Measurements from ENCODE around the gene ADAMTS2. TPM values are rescaled to one million over a fixed set of nuclear protein-coding genes. Genes with fewer than 3 reads are reported as not detected.

Gene ADAMTS2
- total and polyA plus RNA-seq, 7 experiments from 2014 or later = not detected

DNA sequence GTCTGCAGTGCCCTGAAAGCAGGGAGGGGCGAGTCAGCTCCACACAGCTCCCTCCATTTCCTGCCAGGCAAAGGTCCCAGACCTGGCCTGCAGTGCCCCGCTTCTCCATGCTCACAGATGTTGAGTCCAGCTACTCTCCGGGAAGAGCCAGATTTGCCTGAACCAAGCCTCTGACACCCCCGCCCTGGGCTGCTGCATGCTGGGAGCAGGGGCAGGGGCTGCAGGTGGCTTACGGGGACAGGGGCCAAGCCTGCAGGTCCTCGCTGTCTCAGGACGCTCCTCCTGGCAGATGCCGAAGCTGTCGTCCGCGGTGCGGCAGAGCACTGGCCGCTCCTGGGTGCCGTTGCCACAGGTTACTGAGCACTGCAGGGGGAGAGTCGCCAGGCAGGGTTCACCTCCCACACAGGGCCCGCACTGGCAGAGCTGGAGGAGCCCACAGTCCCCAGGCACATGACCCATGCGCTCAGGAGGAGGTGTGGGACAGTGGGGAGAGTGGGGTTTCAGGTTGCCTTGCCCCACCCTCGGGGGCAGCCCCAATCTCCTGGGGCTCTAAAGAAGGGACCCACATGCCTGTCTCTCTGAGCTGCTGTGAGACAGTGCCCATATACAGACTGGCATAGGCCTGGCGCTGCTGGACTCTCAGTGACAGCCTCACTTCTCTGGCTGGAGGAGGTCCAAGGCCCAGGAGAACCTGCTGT, 222.7 kb downstream of the ADAMTS2 start:
- no peaks in the 10 kb centered on the region for H3K27me3 ChIP-seq (ENCODE audit: control insufficient read depth in 2 of 2, insufficient read depth in 2 of 2, low read length in 2 of 2)
- H3K9me3 ChIP-seq (ENCODE audit: control insufficient read depth in 2 of 3, low read length in 3 of 3) = no peaks in the 10 kb centered on the region
- CTCF ChIA-PET = no interaction called here
- no peaks in the 10 kb centered on the region for H3K36me3 ChIP-seq (ENCODE audit: control insufficient read depth in 2 of 3, insufficient read depth in 3 of 3, low read length in 3 of 3)
- POLR2A ChIA-PET = no interaction called here
- Mint-ChIP-seq H3K36me3 (peaks cover 0 to 7% (median 0%) of the 10 kb centered on the region in 5 donors), H3K9me3 (peaks cover 0 to 13% (median 5%) of the 10 kb centered on the region in 11 donors), H3K4me1 (no peaks in the 10 kb centered on the region), H3K27me3 (peaks cover 0 to 5% (median 0%) of the 10 kb centered on the region in 5 donors), H3K27ac (no peak overlapping the region), H3K4me3 (no peak overlapping the region)
- H3K4me3 ChIP-seq (ENCODE audit: low read length) = no peak overlapping the region
- H3K27ac ChIP-seq (ENCODE audit: low read depth, low read length) = no peak overlapping the region
- H3K4me1 ChIP-seq (ENCODE audit: control insufficient read depth in 2 of 2, insufficient read depth in 2 of 2, low read length in 2 of 2) = no peaks in the 10 kb centered on the region
- intact Hi-C loops (cut with micrococcal nuclease) = no loop called here
- ATAC-seq (no peak), DNase-seq (peak in 1 of 9 donors; percentile 6)

- intact Hi-C loops (cut with micrococcal nuclease) = no loop called here
- no peaks in the 10 kb centered on the region for H3K4me1 Mint-ChIP-seq
- Histone ChIP-seq H3K36me3 (ENCODE audit: control insufficient read depth in 2 of 3, insufficient read depth in 3 of 3, low read length in 3 of 3) (no peaks in the 10 kb centered on the region), H3K4me3 (ENCODE audit: low read length) (no peak overlapping the region), H3K4me1 (ENCODE audit: control insufficient read depth in 2 of 2, insufficient read depth in 2 of 2, low read length in 2 of 2) (no peaks in the 10 kb centered on the region), H3K9me3 (ENCODE audit: control insufficient read depth in 2 of 3, low read length in 3 of 3) (peaks cover 0 to 4% (median 0%) of the 10 kb centered on the region in 3 experiments), H3K27me3 (ENCODE audit: control insufficient read depth in 2 of 2, insufficient read depth in 2 of 2, low read length in 2 of 2) (no peaks in the 10 kb centered on the region), H3K27ac (ENCODE audit: low read depth, low read length) (no peak overlapping the region)
- peaks cover 0 to 5% (median 0%) of the 10 kb centered on the region in 5 donors for H3K27me3 Mint-ChIP-seq
- ChIA-PET CTCF (no interaction called here), POLR2A (no interaction called here)
- H3K36me3 Mint-ChIP-seq = peaks cover 0 to 7% (median under 1%) of the 10 kb centered on the region in 5 donors
- DNase-seq = peak in 1 of 9 donors; percentile 7
- peaks cover 0 to 17% (median 6%) of the 10 kb centered on the region in 11 donors for H3K9me3 Mint-ChIP-seq
- H3K4me3 Mint-ChIP-seq = no peak overlapping the region
- H3K27ac Mint-ChIP-seq = no peak overlapping the region
- ATAC-seq = no peak
These were observed 223.6 kb downstream of the ADAMTS2 start for GRCh38 chr5:179121667-179122111.

DNA sequence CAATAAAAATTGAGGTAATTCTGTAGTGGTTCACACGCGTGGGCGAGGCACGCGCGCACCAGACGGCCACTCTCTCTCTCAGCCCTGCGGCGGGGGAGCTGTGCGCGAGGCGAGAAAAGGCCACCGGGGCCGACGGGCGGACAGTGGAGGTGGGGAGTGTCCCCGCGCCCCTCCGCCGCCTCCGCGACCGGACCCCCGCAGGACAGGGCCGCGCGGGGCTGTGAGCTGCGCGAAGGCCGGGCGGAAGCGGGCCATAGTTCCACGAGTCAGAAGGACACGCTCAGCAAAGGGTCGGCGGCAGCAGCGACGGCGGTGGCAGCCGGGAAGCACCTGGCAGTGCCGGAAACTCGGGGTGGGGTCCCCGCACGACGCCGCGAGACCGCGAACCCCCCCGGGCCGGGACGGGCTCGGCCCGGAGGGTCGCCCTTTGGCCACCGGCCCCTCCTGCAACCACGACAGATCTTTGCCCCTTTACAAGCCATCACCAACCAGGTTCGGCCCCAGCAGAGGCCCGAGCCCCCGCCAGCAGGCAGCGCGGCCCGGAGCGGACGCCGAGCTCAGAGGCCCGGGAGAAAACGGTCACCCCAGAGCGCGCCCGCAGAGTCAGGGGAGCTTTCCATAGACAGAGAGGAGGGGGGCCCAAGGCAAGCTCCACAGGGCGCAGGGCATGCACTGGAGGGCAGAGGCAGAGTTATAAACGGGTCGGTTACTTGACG, 224.2 kb downstream of the ADAMTS2 start:
- H3K27me3 ChIP-seq (ENCODE audit: control insufficient read depth in 2 of 2, insufficient read depth in 2 of 2, low read length in 2 of 2) = no peaks in the 10 kb centered on the region
- intact Hi-C loops (cut with micrococcal nuclease) = no loop called here
- peaks cover 0 to 4% (median 0%) of the 10 kb centered on the region in 3 experiments for H3K9me3 ChIP-seq (ENCODE audit: control insufficient read depth in 2 of 3, low read length in 3 of 3)
- no peak overlapping the region for H3K27ac Mint-ChIP-seq
- peaks cover 0 to 23% (median 12%) of the 10 kb centered on the region in 11 donors for H3K9me3 Mint-ChIP-seq
- H3K4me1 Mint-ChIP-seq = no peaks in the 10 kb centered on the region
- peaks cover 0 to 7% (median 2%) of the 10 kb centered on the region in 5 donors for H3K36me3 Mint-ChIP-seq
- ATAC-seq (no peak), DNase-seq (peak in 1 of 9 donors; percentile 11)
- H3K4me3 Mint-ChIP-seq = no peak overlapping the region
- POLR2A ChIA-PET = no interaction called here
- CTCF ChIA-PET = no interaction called here
- no peaks in the 10 kb centered on the region for H3K36me3 ChIP-seq (ENCODE audit: control insufficient read depth in 2 of 3, insufficient read depth in 3 of 3, low read length in 3 of 3)
- peaks cover 0 to 5% (median 0%) of the 10 kb centered on the region in 5 donors for H3K27me3 Mint-ChIP-seq
- no peak overlapping the region for H3K27ac ChIP-seq (ENCODE audit: low read depth, low read length)
- H3K4me3 ChIP-seq (ENCODE audit: low read length) = no peak overlapping the region
- H3K4me1 ChIP-seq (ENCODE audit: control insufficient read depth in 2 of 2, insufficient read depth in 2 of 2, low read length in 2 of 2) = no peaks in the 10 kb centered on the region

DNA sequence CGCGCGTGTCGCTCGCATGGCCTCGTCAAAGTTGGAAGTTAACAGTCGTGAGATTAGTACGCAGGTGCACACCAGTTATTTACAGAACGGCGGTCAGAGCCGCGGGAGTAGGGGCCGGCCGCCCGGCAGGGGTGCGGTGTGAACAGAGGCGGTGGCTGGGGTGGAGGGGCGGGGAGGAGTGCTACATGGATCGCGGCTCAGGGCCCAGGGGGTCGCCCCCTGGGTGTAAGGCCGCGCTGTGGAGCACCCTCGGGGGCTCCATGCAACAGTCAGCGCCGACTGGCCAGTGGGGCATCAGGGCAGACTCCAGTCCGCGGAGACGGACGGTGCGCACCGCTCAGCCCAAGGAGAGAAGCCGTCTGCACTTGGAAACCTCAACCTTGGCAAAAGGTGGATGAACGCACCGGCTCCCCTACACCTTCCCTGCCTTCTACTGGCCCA, 224.8 kb downstream of the ADAMTS2 start:
- Histone ChIP-seq H3K4me3 (ENCODE audit: low read length) (no peak overlapping the region), H3K36me3 (ENCODE audit: control insufficient read depth in 2 of 3, insufficient read depth in 3 of 3, low read length in 3 of 3) (no peaks in the 10 kb centered on the region), H3K9me3 (ENCODE audit: control insufficient read depth in 2 of 3, low read length in 3 of 3) (peaks cover 0 to 4% (median 0%) of the 10 kb centered on the region in 3 experiments), H3K27ac (ENCODE audit: low read depth, low read length) (no peak overlapping the region), H3K27me3 (ENCODE audit: control insufficient read depth in 2 of 2, insufficient read depth in 2 of 2, low read length in 2 of 2) (no peaks in the 10 kb centered on the region), H3K4me1 (ENCODE audit: control insufficient read depth in 2 of 2, insufficient read depth in 2 of 2, low read length in 2 of 2) (no peaks in the 10 kb centered on the region)
- Mint-ChIP-seq H3K27ac (no peak overlapping the region), H3K27me3 (peaks cover 0 to 5% (median 0%) of the 10 kb centered on the region in 5 donors), H3K4me1 (no peaks in the 10 kb centered on the region), H3K36me3 (peaks cover 0 to 7% (median 2%) of the 10 kb centered on the region in 5 donors), H3K4me3 (no peak overlapping the region), H3K9me3 (peaks cover 0 to 30% (median 12%) of the 10 kb centered on the region in 11 donors)
- POLR2A ChIA-PET = no interaction called here
- no peak for ATAC-seq
- CTCF ChIA-PET = no interaction called here
- intact Hi-C loops (cut with micrococcal nuclease) = no loop called here
- peak in 1 of 9 donors; percentile 11 for DNase-seq

DNA sequence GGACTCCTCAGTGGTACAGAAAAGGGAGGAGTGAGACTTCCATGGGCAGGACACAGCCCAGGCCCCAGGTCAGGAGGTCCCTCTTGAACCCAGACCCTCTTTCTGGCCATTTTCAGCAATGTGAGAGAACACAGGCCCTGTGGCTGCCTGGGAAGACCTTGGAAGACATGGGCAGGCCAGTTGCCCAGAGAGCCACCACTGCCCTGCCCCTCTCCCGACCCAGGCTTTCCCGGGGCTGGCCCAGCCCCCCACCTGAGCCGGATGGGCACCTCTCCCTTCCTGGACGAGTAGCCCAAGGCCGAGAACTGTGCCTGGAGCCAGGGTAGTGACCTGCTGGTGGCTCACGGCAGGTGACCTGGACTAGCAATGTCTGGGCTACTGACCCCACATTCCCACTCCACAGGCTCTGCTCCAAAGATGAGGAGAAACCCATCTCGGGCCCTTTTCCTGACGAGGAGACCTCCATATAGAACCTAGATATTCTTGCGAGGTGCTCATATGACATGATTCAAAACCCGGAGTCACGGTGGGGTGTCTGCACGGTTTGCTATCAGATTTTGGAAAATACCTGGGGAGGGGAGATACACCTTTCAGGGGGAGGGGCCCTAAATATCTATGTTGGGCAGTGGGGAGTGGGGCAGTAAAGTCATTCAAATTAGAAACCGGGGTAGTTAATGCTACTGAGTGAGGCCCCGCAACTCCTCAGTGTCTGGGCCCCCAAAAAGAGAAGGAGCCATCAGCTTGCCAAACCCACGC, 225.7 kb downstream of the ADAMTS2 start:
- Mint-ChIP-seq H3K4me1 (no peaks in the 10 kb centered on the region), H3K27ac (no peak overlapping the region), H3K36me3 (peaks cover 0 to 16% (median 5%) of the 10 kb centered on the region in 5 donors), H3K4me3 (no peak overlapping the region), H3K9me3 (peaks cover 7 to 38% (median 20%) of the 10 kb centered on the region in 11 donors), H3K27me3 (peaks cover 0 to 5% (median 0%) of the 10 kb centered on the region in 5 donors)
- Histone ChIP-seq H3K4me1 (ENCODE audit: control insufficient read depth in 2 of 2, insufficient read depth in 2 of 2, low read length in 2 of 2) (no peaks in the 10 kb centered on the region), H3K9me3 (ENCODE audit: control insufficient read depth in 2 of 3, low read length in 3 of 3) (peaks cover 0 to 9% (median 0%) of the 10 kb centered on the region in 3 experiments), H3K4me3 (ENCODE audit: low read length) (no peak overlapping the region), H3K27ac (ENCODE audit: low read depth, low read length) (no peak overlapping the region), H3K36me3 (ENCODE audit: control insufficient read depth in 2 of 3, insufficient read depth in 3 of 3, low read length in 3 of 3) (no peaks in the 10 kb centered on the region), H3K27me3 (ENCODE audit: control insufficient read depth in 2 of 2, insufficient read depth in 2 of 2, low read length in 2 of 2) (no peaks in the 10 kb centered on the region)
- intact Hi-C loops (cut with micrococcal nuclease) = no loop called here
- ChIA-PET POLR2A (no interaction called here), CTCF (no interaction called here)
- ATAC-seq = no peak
- DNase-seq = peak in 1 of 9 donors; percentile 11

- H3K27ac Mint-ChIP-seq = no peak overlapping the region
- Histone ChIP-seq H3K27ac (ENCODE audit: low read depth, low read length) (no peak overlapping the region), H3K9me3 (ENCODE audit: control insufficient read depth in 2 of 3, low read length in 3 of 3) (peaks cover 0 to 15% (median 0%) of the 10 kb centered on the region in 3 experiments), H3K4me3 (ENCODE audit: low read length) (no peak overlapping the region), H3K4me1 (ENCODE audit: control insufficient read depth in 2 of 2, insufficient read depth in 2 of 2, low read length in 2 of 2) (no peaks in the 10 kb centered on the region), H3K36me3 (ENCODE audit: control insufficient read depth in 2 of 3, insufficient read depth in 3 of 3, low read length in 3 of 3) (no peaks in the 10 kb centered on the region), H3K27me3 (ENCODE audit: control insufficient read depth in 2 of 2, insufficient read depth in 2 of 2, low read length in 2 of 2) (no peaks in the 10 kb centered on the region)
- H3K4me3 Mint-ChIP-seq = no peak overlapping the region
- peaks cover 0 to 16% (median 5%) of the 10 kb centered on the region in 5 donors for H3K36me3 Mint-ChIP-seq
- intact Hi-C loops (cut with micrococcal nuclease) = no loop called here
- DNase-seq (no peak), ATAC-seq (no peak)
- no peaks in the 10 kb centered on the region for H3K4me1 Mint-ChIP-seq
- POLR2A ChIA-PET = no interaction called here
- peaks cover 0 to 3% (median 0%) of the 10 kb centered on the region in 5 donors for H3K27me3 Mint-ChIP-seq
- peaks cover 8 to 45% (median 23%) of the 10 kb centered on the region in 11 donors for H3K9me3 Mint-ChIP-seq
- CTCF ChIA-PET = no interaction called here
These were observed 226.4 kb downstream of the ADAMTS2 start for GRCh38 chr5:179118756-179119414.

Data from naive thymus-derived CD4-positive, alpha-beta T cell (primary cell).